SU-DHL-6 (cell line): ENCODE data around the gene FCMR.
A peak's percentile ranks its signal among the peaks of the same experiment; 100 is the strongest.

Experiments
- CTCF ChIP-seq: fragments of 200-600 bp; sonication (generic); IDR thresholded peaks from one replicate; pipeline ENCODE4 v1.5.1; 2017; ENCODE audit warnings: antibody characterized with exemption, mild to moderate bottlenecking, low read length, moderate library complexity; ENCODE audit not compliant: insufficient read depth, poor library complexity, severe bottlenecking
- EZH2phosphoT487 ChIP-seq: fragments of 200-600 bp; sonication (generic), shearing (Covaris generic); conservative IDR thresholded peaks from 2 replicates; pipeline ENCODE4 v1.6.1; 2018; ENCODE audit warnings: mild to moderate bottlenecking, antibody characterized with exemption, low read length, moderate library complexity, mixed read lengths

- TF ChIP-seq CTCF: peak; percentile 11
- no peak for TF ChIP-seq EZH2phosphoT487
These were observed 7.8 kb upstream of the FCMR start for GRCh38 chr1:206929524-206929923.
